GM10266 (cell line): ENCODE data around the gene CYTH4.

ENCODE experiments used
- DNase-seq: peaks from one replicate; pipeline ENCODE4 v3.0.0; 2012; ENCODE audit errors: extremely low spot score
- CTCF ChIP-seq: IDR thresholded peaks from 2 replicates; pipeline ENCODE4 v1.5.1; 2012; ENCODE audit warnings: mild to moderate bottlenecking, low read depth; ENCODE audit not compliant: control insufficient read depth, insufficient read depth; ENCODE audit errors: missing control alignments

The CYTH4 gene

GRCh38 chr22:37293172-37293571, 10.9 kb downstream of the CYTH4 start:
- no peak for TF ChIP-seq CTCF
- DNase-seq, result no peak

- DNase-seq, result no peak
- no peak for TF ChIP-seq CTCF
Observed at GRCh38 chr22:37294747-37295146, 12.4 kb downstream of the CYTH4 start.

- no peak for TF ChIP-seq CTCF
- DNase-seq, result no peak
Observed at GRCh38 chr22:37295213-37295886, 13.0 kb downstream of the CYTH4 start.

GRCh38 chr22:37295946-37296345, 13.6 kb downstream of the CYTH4 start:
- DNase-seq, result no peak
- no peak for TF ChIP-seq CTCF

- no peak for TF ChIP-seq CTCF
- no peak for DNase-seq
Observed at GRCh38 chr22:37298748-37299495, 16.6 kb downstream of the CYTH4 start.

- no peak for TF ChIP-seq CTCF
Observed at GRCh38 chr22:37299969-37300509, 17.7 kb downstream of the CYTH4 start.

GRCh38 chr22:37300551-37301017, 18.3 kb downstream of the CYTH4 start:
- no peak for TF ChIP-seq CTCF
- no peak for DNase-seq

More at GRCh38 chr22:37299969-37300509, 17.7 kb downstream of the CYTH4 start:
- DNase-seq, result no peak
